ENCODE data around the gene CD320. TPM values are rescaled to one million over a fixed set of nuclear protein-coding genes. Genes with fewer than 3 reads are reported as not detected.

Gene CD320
- total and polyA plus RNA-seq, 12 donors = 20.3 to 81.2 (median 28.6) TPM

- Histone ChIP-seq H3K4me1 (peaks cover 0 to 10% (median 0%) of the 10 kb centered on the region in 9 donors), H3K27ac (no peak overlapping the region), H3K36me3 (peaks cover 0 to 52% (median 23%) of the 10 kb centered on the region in 9 donors), H3K27me3 (no peaks in the 10 kb centered on the region), H3K9me3 (no peaks in the 10 kb centered on the region), H3K4me3 (no peak overlapping the region)
- ATAC-seq (peak in 2 of 8 donors; percentile 13 to 16), DNase-seq (no peak)
- intact Hi-C loops (cut with DNase I) = loop anchor here in 2 of 10 donors (10.0 kb wide), 2 partner anchors 53 to 63 kb away; partner anchors contain the start of genes NDUFA7 (in 1 of the 2) and RPS28 (in 1 of the 2)
- 92 to 96% methylated on average over 9 of the region's 9 CpGs for WGBS, 2 donors
- no peak for TF ChIP-seq CTCF (IDR thresholded peaks at IDR 0.05)
Observed at GRCh38 chr19:8261347-8261746, 46.8 kb downstream of the CD320 start.

GRCh38 chr19:8259922-8260247 is 48.3 kb downstream of the CD320 start:
- Histone ChIP-seq H3K27me3 (no peaks in the 10 kb centered on the region), H3K36me3 (peaks cover 0 to 67% (median 23%) of the 10 kb centered on the region in 9 donors), H3K27ac (no peak overlapping the region), H3K4me1 (peaks cover 0 to 10% (median 0%) of the 10 kb centered on the region in 9 donors), H3K9me3 (no peaks in the 10 kb centered on the region), H3K4me3 (no peak overlapping the region)
- DNase-seq (peak in 1 of 2 donors; percentile 1), ATAC-seq (no peak)
- 92 to 93% methylated on average over 3 of the region's 3 CpGs for WGBS, 2 donors
- TF ChIP-seq CTCF (IDR thresholded peaks at IDR 0.05) = no peak
- intact Hi-C loops (cut with DNase I) = loop anchor here in 7 of 10 donors (10.0 kb wide), 5 partner anchors 55 to 315 kb away; partner anchors contain the start of genes TIMM44 (in 3 of the 7), ELAVL1 (in 1 of the 7), NDUFA7 (in 1 of the 7) and RPS28 (in 1 of the 7)

GRCh38 chr19:8259142-8259921 is 48.8 kb downstream of the CD320 start:
- Histone ChIP-seq H3K27ac (no peak overlapping the region), H3K9me3 (no peaks in the 10 kb centered on the region), H3K4me3 (no peak overlapping the region), H3K36me3 (peaks cover 0 to 71% (median 23%) of the 10 kb centered on the region in 9 donors), H3K27me3 (no peaks in the 10 kb centered on the region), H3K4me1 (peaks cover 0 to 10% (median 0%) of the 10 kb centered on the region in 9 donors)
- whole genome bisulfite sequencing, 2 donors = 91 to 92% methylated on average over 11 of the region's 11 CpGs
- intact Hi-C loops (cut with DNase I) = loop anchor here in 5 of 10 donors (10.0 kb wide), 3 partner anchors 255 to 315 kb away; partner anchors contain the start of genes TIMM44 (in 3 of the 5) and ELAVL1 (in 1 of the 5)
- TF ChIP-seq CTCF (IDR thresholded peaks at IDR 0.05) = no peak
- DNase-seq (peak in 1 of 2 donors; percentile 1), ATAC-seq (no peak)

- intact Hi-C loops (cut with DNase I) = loop anchor here in 5 of 10 donors (10.0 kb wide), 3 partner anchors 252 to 312 kb away; partner anchors contain the start of genes TIMM44 (in 3 of the 5) and ELAVL1 (in 1 of the 5)
Observed at GRCh38 chr19:8257052-8257443, 51.1 kb downstream of the CD320 start.

More at GRCh38 chr19:8257052-8257443, 51.1 kb downstream of the CD320 start:
- no peak overlapping the region for H3K4me3 ChIP-seq
- H3K27ac ChIP-seq = no peak overlapping the region
- WGBS, 2 donors = 47 to 71% methylated on average over 5 of the region's 5 CpGs
- H3K36me3 ChIP-seq = peaks cover 0 to 60% (median 18%) of the 10 kb centered on the region in 9 donors
- no peak for ATAC-seq
- no peaks in the 10 kb centered on the region for H3K27me3 ChIP-seq
- H3K9me3 ChIP-seq = no peaks in the 10 kb centered on the region
- peaks cover 0 to 18% (median 0%) of the 10 kb centered on the region in 9 donors for H3K4me1 ChIP-seq
- no peak for DNase-seq
- TF ChIP-seq CTCF (IDR thresholded peaks at IDR 0.05) = no peak

Data from heart right ventricle (tissue), 16 donors.